Measurements from ENCODE around the gene PSMD9.
A peak's percentile ranks its signal among the peaks of the same experiment; 100 is the strongest.
"Not testable (repeated sequence)": the region's sequence is repeated elsewhere in the genome, so short reads cannot be mapped to it uniquely, and the experiment has no call there.

The PSMD9 gene

GRCh38 chr12:121926874-121927706, 38.5 kb downstream of the PSMD9 start:
- FAIRE-seq = no peak

- no peak for FAIRE-seq
Measured at GRCh38 chr12:121927813-121928212, 39.2 kb downstream of the PSMD9 start.

- not testable (repeated sequence) for FAIRE-seq
Measured at GRCh38 chr12:121929545-121929944, 41.0 kb downstream of the PSMD9 start.

DNA sequence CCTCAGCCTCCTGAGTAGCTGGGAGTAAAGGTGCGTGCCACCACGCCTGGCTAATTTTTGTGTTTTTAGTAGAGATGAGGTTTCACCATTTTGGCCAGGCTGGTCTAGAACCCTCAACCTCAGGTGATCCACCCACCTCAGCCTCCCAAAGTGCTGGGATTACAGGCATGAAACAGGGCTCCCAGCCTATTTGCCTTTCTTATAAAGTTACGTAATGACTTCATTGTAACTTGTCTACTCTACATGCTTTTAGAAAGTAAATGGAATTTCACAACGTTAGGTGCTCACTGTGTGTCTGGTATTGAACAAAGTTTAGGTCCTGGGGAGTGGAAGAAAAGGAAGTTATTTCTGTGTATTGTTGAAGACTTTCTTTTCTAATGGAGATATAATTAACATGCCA, 42.3 kb downstream of the PSMD9 start:
- no peak for FAIRE-seq

DNA sequence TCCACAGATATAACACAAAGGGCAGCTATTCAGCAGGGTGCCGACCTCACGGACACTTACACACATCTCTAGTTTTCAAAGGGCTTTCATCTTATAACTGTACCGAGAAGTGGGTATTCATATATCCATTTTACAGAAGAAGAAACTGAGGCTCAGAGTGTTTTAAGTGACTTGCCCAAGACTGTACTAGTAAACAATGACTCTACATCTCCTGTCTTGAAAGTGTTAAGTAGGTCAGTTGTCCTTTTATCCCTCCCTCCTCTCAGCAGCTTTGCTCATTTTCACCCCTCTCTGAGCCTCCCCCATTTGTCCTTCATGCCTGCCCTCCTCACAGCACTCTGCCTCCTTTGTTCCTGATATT, 43.6 kb downstream of the PSMD9 start:
- FAIRE-seq = no peak

DNA sequence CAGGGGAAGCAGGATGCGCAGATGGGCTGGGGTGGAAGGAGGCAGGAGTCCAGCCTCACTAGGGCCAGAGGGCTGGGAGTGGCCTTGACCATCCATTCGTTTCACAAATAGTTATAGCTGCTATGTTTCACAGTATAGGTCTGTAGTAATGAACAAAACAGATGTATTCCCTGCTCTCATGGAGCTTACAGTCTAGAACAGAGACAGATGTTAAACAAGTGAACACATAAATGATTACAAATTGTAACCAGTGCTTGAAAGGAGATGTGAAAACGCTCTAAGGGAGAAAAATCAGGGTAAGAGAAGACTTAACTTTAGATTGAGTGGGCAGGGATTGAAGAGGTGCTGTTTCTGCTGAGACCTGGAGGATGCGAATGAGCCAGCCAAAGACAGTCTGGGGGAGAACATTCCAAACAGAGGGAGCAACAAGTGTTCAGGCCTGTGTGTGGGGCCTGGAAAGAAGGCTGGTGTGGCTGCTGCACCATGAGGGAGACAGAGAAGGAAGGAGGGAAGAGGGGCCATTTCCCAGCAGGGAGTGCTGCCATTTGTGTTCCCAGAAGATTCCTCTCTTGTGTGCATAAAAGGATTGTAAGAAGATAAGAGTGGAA, 44.4 kb downstream of the PSMD9 start:
- no peak for FAIRE-seq

DNA sequence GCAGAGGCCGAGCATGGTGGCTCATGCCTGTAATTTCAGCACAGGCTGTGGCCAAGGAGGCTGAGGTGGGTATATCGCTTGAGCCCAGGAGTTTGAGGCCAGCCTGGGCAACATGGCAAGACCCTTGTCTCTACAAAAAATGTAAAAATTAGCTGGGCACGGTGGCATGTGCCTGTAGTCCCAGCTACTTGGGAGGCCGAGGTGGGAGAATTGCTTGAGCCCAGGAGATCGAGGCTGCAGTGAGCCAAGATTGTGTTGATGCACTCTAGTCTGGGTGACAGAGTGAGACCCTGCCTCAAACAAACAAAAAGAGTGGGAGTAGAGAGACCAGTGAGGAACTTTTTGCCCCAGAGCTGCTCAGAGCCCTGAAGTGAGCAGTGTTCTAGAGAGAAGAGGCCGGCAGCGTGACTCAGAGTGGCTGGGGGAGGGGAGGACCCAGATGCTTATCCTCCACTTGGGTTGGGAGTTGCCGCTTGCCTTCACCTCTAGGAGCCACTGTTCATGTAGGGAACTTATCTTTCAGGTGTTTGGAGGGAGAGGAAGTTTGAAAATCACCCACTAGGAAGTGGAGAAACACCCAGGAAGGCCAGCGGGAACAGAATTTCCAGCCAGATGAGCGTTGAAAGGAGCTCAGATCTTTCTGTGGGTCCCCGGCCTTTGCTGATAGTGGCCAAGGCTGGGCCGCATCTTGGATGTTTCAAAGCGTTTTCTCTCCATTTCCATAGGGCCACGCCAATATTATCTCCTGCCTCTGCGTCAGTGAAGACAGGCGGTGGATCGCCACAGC, 45.1 kb downstream of the PSMD9 start:
- no peak for FAIRE-seq

DNA sequence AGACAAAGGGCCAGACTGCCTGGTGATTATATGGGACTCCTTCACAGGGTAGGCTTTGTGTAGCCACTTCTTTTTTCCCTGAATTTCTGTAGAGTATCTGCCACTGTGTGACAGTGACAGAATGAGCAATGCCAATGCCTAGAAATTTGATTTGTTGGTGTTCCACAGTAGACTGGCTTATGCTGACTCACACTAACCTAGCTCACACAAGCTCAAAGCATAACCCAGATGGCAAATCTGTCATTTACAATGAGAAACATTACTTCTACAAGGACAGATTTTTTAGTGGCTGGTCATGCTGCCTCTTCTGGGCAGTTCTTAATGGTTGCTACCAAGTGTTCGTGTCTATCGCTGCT, 45.7 kb downstream of the PSMD9 start:
- no peak for FAIRE-seq

GRCh38 chr12:121937654-121938053, 49.1 kb downstream of the PSMD9 start:
- FAIRE-seq = no peak

GRCh38 chr12:121939186-121939585, 50.6 kb downstream of the PSMD9 start:
- no peak for FAIRE-seq

GRCh38 chr12:121939992-121940766, 51.6 kb downstream of the PSMD9 start:
- FAIRE-seq = peak; percentile 35

- no peak for FAIRE-seq
Measured at GRCh38 chr12:121942145-121942718, 53.6 kb downstream of the PSMD9 start.

- no peak for FAIRE-seq
Measured at GRCh38 chr12:121943926-121944325, 55.3 kb downstream of the PSMD9 start.

DNA sequence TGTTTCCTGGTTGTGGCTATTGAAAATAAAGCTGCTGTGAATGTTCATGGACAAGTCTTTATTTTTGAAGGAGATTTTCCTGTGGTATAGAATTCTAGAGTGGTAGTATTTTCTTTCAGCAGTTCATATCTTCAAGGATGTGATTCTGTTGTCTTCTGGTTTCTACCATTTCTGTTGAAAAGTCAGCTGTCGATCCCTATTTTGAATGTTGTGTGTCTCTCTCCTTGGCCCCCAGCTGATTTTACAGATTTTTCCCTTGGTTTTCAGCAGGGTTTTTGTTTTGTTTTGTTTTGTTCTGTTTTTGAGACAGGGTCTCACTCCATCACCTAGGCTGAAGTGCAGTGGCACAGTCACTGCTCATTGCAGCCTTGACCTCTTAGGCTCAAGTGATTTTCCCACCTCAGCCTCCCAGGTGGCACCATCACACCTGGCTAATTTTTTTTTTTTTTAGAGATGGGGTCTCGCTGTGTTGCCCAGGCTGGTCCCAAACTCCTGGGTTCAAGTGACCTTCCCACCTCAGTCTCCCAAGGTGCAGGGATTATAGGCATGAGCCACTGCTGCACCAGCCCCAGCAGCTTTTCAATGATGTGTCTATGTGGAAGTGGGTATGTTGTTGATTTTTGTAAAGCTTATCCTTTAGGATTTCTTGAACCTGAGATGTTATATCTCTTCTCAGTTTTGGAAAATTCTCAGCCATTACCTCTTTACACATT, 57.9 kb downstream of the PSMD9 start:
- FAIRE-seq = no peak

GRCh38 chr12:121947981-121948380, 59.4 kb downstream of the PSMD9 start:
- no peak for FAIRE-seq

GRCh38 chr12:121949648-121950397, 61.2 kb downstream of the PSMD9 start:
- no peak for FAIRE-seq

- no peak for FAIRE-seq
Measured at GRCh38 chr12:121953117-121953692, 64.6 kb downstream of the PSMD9 start.

DNA sequence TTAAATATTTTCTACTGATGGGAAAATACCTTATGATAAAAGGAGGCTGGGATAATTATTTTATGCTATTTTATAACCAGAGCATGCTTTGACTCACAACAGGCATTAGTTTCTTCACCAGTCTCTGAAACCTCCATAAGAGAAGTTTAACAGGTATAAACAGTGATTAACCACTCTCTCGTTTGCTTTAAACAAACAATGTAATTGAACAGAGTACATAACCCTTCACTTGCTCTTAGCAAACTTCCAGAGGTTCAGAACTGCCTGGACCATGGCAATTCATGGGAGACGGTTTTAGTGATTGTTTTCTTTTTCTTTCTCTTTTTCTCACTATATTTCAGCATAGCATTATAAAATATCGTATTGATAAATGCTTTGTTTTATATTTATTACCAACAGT, 65.1 kb downstream of the PSMD9 start:
- FAIRE-seq = no peak

GRCh38 chr12:121955258-121956237, 67.0 kb downstream of the PSMD9 start:
- no peak for FAIRE-seq
